B cell (primary cell): ENCODE measurements around the gene PLEKHN1. TPM values are rescaled to one million over a fixed set of nuclear protein-coding genes. Genes with fewer than 3 reads are reported as not detected.

Experiments
- ATAC-seq: fragments of 200-7000 bp; cut with Tn5 transposase; one replicate; pipeline ENCODE4 v1.10.0; 2021; ENCODE audit warnings: low read depth, mild to moderate bottlenecking, moderate number of reproducible peaks, moderate library complexity
- CTCF ChIA-PET: fragments of 350-600 bp; sonication (Branson Sonifier 250); formaldehyde crosslinking; loops from one replicate; lab custom pipeline; 2021; ENCODE audit warnings: antibody characterized with exemption, inconsistent platforms; lab: Charles Lee
- POLR2A ChIA-PET: fragments of 350-600 bp; sonication (Branson Sonifier 250); formaldehyde crosslinking; loops from one replicate; lab custom pipeline; 2021; ENCODE audit warnings: antibody characterized with exemption; lab: Charles Lee
- DNase-seq: peaks from one replicate; pipeline ENCODE4 v3.0.0; 2013
- H2AFZ ChIP-seq: 2 replicates; pipeline ENCODE4 v1.6.1; 2012; ENCODE audit warnings: mild to moderate bottlenecking, low read depth, low read length; ENCODE audit not compliant: insufficient read depth, poor library complexity, severe bottlenecking
- H3K27ac ChIP-seq, 2 donors: 1 replicate in 1 of 2; 2 replicates in 1 of 2; pipeline ENCODE4 v1.5.1; 2012 to 2013; ENCODE audit warnings: low read length in 2 of 2, mild to moderate bottlenecking in 2 of 2, moderate library complexity in 1 of 2
- H3K27me3 ChIP-seq, 4 experiments: fragments of 200-600 bp in 1 of 4; sonication (generic) in 1 of 4; replicated peaks in 1 of 4; 1 replicate in 2 of 4; 2 replicates in 2 of 4; pipeline versions ENCODE4 v1.6.1 to v1.7.0; 2013 to 2016; ENCODE audit warnings: low read length in 3 of 4, mild to moderate bottlenecking in 2 of 4, mixed read lengths in 1 of 4, moderate library complexity in 1 of 4; ENCODE audit not compliant: insufficient read depth in 4 of 4, control insufficient read depth in 3 of 4; ENCODE audit errors: control extremely low read depth in 1 of 4
- H3K36me3 ChIP-seq, 2 experiments: replicated peaks in 1 of 2; 1 replicate in 1 of 2; 2 replicates in 1 of 2; pipeline versions ENCODE4 v1.6.1 to v1.7.1; 2013; ENCODE audit warnings: low read length in 1 of 2; ENCODE audit not compliant: insufficient read depth in 2 of 2, control insufficient read depth in 1 of 2; ENCODE audit errors: control extremely low read depth in 1 of 2, extremely low read depth in 1 of 2
- H3K4me1 ChIP-seq, 2 donors: fragments of 200-600 bp in 1 of 2; sonication (generic) in 1 of 2; 1 replicate in 1 of 2; 2 replicates in 1 of 2; pipeline versions ENCODE4 v1.5.1 to v1.6.1; 2013 to 2017; ENCODE audit warnings: low read length in 2 of 2; ENCODE audit not compliant: control insufficient read depth in 2 of 2, insufficient read depth in 2 of 2
- H3K4me2 ChIP-seq: replicated peaks from 2 replicates; pipeline ENCODE3; 2012; ENCODE audit warnings: mild to moderate bottlenecking, low read depth, low read length; ENCODE audit not compliant: poor library complexity, severe bottlenecking
- H3K4me3 ChIP-seq, 5 experiments: fragments of 200-600 bp in 1 of 5; sonication (generic) in 1 of 5; 1 replicate in 3 of 5; 2 replicates in 2 of 5; pipeline versions ENCODE4 v1.5.1 to v1.7.0; 2011 to 2016; ENCODE audit warnings: low read length in 4 of 5, mild to moderate bottlenecking in 4 of 5, low read depth in 2 of 5, control low read depth in 1 of 5, moderate library complexity in 1 of 5; ENCODE audit not compliant: insufficient read depth in 1 of 5; ENCODE audit errors: control extremely low read depth in 1 of 5, extremely low read depth in 1 of 5
- H3K79me2 ChIP-seq: fragments of 200-600 bp; sonication (generic); one replicate; pipeline ENCODE4 v1.6.0; 2016; ENCODE audit warnings: low read length; ENCODE audit not compliant: control insufficient read depth, insufficient read depth
- H3K9ac ChIP-seq: fragments of 200-600 bp; sonication (generic); 2 replicates; pipeline ENCODE4 v1.6.1; 2017; ENCODE audit warnings: mild to moderate bottlenecking, low read length, moderate library complexity
- H3K9me3 ChIP-seq, 3 donors: one replicate each; pipeline versions ENCODE4 v1.6.1 to v1.7.1; 2013; ENCODE audit warnings: low read length in 2 of 3; ENCODE audit not compliant: control insufficient read depth in 2 of 3, insufficient read depth in 1 of 3; ENCODE audit errors: control extremely low read depth in 1 of 3
- H4K20me1 ChIP-seq: 2 replicates; pipeline ENCODE4 v1.6.0; 2012; ENCODE audit warnings: mild to moderate bottlenecking, low read length; ENCODE audit not compliant: insufficient read depth, control insufficient read depth, poor library complexity, severe bottlenecking
- H3K27ac Mint-ChIP-seq: one replicate; pipeline ENCODE4 v1.8.0; 2021; ENCODE audit warnings: mixed read lengths
- H3K27me3 Mint-ChIP-seq: one replicate; pipeline ENCODE4 v1.8.0; 2021; ENCODE audit warnings: mixed read lengths
- H3K4me1 Mint-ChIP-seq: one replicate; pipeline ENCODE4 v1.8.0; 2021; ENCODE audit warnings: mixed read lengths
- H3K4me3 Mint-ChIP-seq: one replicate; pipeline ENCODE4 v1.8.0; 2021; ENCODE audit warnings: mixed read lengths
- H3K9me3 Mint-ChIP-seq: one replicate; pipeline ENCODE4 v1.8.0; 2022; ENCODE audit warnings: mixed read lengths; ENCODE audit not compliant: insufficient read depth
- CTCF ChIP-seq: fragments of 200-600 bp; IDR thresholded peaks from one replicate; pipeline ENCODE4 v1.8.0; 2022; ENCODE audit warnings: antibody characterized with exemption, mild to moderate bottlenecking
- EZH2 ChIP-seq: IDR thresholded peaks from 2 replicates; pipeline ENCODE4 v1.6.1; 2012; ENCODE audit warnings: borderline replicate concordance, low read depth, mild to moderate bottlenecking, moderate library complexity, low read length; ENCODE audit not compliant: insufficient read depth, poor library complexity, severe bottlenecking
- whole genome bisulfite sequencing: methylation state at CpG from one replicate; pipeline ENCODE4 v1.1.5; 2013; ENCODE audit warnings: missing lambda C conversion rate; ENCODE audit not compliant: insufficient coverage; 5-methylcytosine and 5-hydroxymethylcytosine counted together
- intact Hi-C: fragments of 100-400 bp; cut with micrococcal nuclease; formaldehyde crosslinking; loops from one replicate; pipeline ENCODE4 v1.10.0; 2022
- polyA plus RNA-seq: library from polyadenylated mRNA; depleted of rRNA; stranded (reverse); fragments of >200 nt; gene quantifications from 2 replicates; pipeline ENCODE4 v1.2.3, GENCODE V29; 2012
- total RNA-seq, 2 donors: library from RNA; stranded (reverse); fragments of 120-200 nt in 1 of 2; gene quantifications; 1 replicate in 1 of 2; 2 replicates in 1 of 2; pipeline versions ENCODE4 v1.2.3 to v1.2.4, GENCODE V29; 2013 to 2022

Gene PLEKHN1
- total and polyA plus RNA-seq, 2 donors (not counting 1 experiment from before 2014, with no cell fraction given): 0.36 to 1.1 TPM

DNA sequence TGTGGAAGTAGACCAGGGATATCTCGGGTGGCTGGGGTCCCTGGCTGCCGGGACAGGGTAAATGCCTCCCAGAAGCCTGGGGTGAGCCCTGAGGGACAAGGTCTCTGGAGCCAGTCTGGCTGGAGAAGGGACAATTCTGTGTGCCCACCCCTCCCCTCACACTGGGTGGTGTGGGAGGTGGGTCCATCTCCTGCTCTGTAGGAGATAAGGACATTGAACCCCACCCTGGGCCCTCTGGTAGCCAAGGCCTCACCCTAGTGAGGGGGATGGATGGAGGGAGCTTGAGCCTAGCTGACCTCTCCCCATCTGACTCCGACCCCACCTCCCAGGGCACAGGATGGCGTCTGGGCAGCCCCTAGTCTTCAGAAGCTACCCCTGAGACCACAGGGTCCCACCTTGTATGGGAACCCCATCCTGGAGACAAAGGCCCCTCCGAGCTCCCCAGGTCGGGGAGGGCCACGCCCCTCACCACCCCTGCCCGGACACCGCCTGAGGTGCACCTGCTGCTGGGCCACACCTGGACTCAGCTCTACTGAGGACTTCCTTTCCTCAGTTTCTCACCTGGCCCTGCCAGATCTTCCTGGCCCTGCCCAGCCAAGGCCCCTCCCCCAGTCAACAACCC is 58.0 kb downstream of the PLEKHN1 start:
- no peaks in the 10 kb centered on the region for H3K27me3 Mint-ChIP-seq
- Histone ChIP-seq H3K36me3 (no peaks in the 10 kb centered on the region), H3K27me3 (peaks cover 0 to 22% (median 6%) of the 10 kb centered on the region in 4 experiments), H3K4me2 (no peak overlapping the region), H2AFZ (no peak overlapping the region), H3K4me1 (peaks cover 6 to 14% of the 10 kb centered on the region in 2 donors), H4K20me1 (no peaks in the 10 kb centered on the region), H3K9ac (no peak overlapping the region), H3K9me3 (no peaks in the 10 kb centered on the region), H3K27ac (no peak overlapping the region), H3K4me3 (no peak overlapping the region), H3K79me2 (no peaks in the 10 kb centered on the region)
- H3K4me3 Mint-ChIP-seq: no peak overlapping the region
- no peak overlapping the region for H3K27ac Mint-ChIP-seq
- ATAC-seq (no peak), DNase-seq (no peak)
- intact Hi-C loops: no loop called here
- POLR2A ChIA-PET: interaction anchor here (0.6 kb wide), 1 partner anchor 45 kb away, joined by 3 read pairs; no protein-coding TSS in a partner anchor
- H3K4me1 Mint-ChIP-seq: peaks cover 1% of the 10 kb centered on the region
- TF ChIP-seq EZH2: no peak
- TF ChIP-seq CTCF: no peak
- no peaks in the 10 kb centered on the region for H3K9me3 Mint-ChIP-seq
- CTCF ChIA-PET: interaction anchor here (1.5 kb wide), 1 partner anchor 39 kb away, joined by 5 read pairs; no protein-coding TSS in a partner anchor
- 75% methylated on average over 8 of the region's 9 CpGs for WGBS
